Amniotic epithelial cell (primary cell): Measurements from ENCODE around the gene DNM2.
"Not testable (repeated sequence)": the region's sequence is repeated elsewhere in the genome, so short reads cannot be mapped to it uniquely, and the experiment has no call there.

ENCODE experiments used
- DNase-seq: peaks from one replicate; pipeline ENCODE4 v3.0.0-alpha.2; 2010; ENCODE audit warnings: low read depth

Gene DNM2

DNA sequence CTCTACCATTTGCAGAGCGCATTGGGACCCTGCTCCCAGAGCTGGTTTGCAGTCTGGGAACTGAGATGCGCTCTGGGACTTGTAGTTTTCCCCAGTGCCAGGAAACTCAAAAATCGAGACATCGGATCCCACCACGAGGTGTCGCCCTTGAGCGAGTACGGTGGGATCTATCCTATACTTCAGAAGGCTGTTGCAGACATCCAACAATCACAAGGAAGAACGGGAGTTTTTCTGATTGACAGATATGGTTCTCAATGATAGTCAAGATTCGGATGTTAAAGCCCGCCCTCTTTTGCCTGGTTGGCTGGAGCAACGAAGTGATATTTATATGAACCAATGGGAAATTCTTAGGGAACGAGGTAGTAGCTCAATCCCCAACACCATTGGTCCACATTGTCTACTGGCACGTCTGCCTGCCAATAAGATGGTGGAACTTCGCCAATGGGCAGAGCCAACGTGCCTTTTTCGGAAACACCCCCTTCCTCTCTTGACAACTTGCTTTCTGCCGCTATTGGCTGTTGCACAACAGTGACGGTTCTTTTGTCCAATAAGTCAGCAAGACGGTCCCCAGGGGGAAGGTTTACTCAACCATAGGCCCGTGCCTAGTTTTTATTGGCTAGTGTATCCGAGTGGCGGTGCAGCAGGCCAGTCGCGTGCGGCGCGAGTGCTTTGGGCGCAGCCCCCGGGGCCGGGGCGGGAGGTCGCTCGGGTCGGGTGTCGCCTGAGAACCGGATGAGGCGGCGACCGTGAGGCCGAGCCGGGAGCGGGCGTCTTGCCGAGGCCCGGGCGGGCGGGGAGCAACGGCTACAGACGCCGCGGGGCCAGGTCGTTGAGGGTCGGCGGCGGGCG lies at the start of gene DNM2:
Gene DNM2 (plus strand): TSS at position 724 of the 849 bp plus-strand sequence. CDS start 164 bp downstream, outside the sequence.
- peak; percentile 100 for DNase-seq

DNA sequence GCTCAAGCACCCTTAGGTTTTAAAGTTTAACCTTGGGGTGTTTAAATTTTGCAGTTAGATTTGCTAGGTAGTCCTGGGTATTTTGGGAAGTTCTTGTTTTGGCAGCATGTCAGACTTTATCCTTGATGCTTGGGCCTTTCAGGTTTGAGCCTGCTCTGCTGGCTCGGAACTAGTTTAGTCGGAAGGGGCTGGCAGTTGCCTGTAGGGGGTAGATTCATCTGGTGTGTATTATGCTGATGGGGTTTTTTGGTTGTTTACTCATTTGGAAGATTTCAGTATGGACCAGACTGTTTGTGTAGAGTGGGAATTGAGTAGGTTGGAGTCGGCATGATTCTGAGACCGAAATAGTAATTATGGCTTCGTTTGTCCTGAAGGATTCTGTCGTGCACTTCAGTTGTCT lies 48.6 kb upstream of the DNM2 start:
- DNase-seq, result no peak

DNA sequence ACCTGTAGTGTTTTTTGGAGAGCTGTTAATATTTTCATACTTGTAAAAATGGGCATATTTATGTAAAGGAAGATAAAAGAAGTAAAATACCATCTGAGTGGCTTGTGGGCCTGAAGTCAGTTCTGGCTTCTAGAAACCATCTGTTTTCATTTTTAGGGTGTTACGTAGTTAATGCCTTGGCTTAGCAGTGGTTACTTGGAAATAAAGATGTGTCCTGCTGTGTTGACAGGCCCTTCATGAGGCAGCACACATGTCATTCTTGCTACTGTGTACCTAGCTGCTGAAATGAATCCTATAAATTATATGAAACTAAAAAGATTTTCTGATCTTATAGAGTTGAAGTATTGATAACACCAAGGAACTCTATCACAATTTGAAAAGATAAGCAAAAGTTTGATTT lies 47.7 kb upstream of the DNM2 start:
- no peak for DNase-seq

DNA sequence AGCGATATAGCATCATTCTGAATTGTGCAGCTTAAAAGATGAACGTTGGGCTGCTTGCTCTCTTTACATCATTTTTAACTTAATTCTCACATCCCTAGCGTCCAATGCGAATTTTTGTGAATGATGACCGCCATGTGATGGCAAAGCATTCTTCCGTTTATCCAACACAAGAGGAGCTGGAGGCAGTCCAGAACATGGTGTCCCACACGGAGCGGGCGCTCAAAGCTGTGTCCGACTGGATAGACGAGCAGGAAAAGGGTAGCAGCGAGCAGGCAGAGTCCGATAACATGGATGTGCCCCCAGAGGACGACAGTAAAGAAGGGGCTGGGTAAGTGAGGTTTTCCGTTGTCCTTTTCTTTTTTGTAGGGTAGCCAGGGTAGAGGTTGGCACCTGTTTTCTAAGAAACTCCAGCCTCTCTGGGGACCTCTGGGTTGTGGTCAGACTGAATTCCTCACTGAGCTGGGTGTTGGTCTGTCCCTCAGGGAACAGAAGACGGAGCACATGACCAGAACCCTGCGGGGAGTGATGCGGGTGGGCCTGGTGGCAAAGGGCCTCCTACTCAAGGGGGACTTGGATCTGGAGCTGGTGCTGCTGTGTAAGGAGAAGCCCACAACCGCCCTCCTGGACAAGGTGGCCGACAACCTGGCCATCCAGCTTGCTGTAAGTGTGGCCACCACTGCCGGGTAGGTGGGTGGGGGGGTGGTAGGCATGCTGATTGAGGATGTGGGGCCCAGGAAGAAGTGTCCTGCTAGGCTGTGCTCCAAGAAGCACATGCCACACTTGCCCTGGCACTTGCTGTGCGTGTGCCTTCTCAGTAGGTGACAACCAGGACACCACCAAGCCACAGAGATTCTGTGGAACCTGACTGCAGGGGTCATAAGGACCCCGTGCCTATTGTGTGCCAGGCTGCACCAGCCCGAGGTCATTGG lies 46.7 kb upstream of the DNM2 start:
- DNase-seq, result no peak

DNA sequence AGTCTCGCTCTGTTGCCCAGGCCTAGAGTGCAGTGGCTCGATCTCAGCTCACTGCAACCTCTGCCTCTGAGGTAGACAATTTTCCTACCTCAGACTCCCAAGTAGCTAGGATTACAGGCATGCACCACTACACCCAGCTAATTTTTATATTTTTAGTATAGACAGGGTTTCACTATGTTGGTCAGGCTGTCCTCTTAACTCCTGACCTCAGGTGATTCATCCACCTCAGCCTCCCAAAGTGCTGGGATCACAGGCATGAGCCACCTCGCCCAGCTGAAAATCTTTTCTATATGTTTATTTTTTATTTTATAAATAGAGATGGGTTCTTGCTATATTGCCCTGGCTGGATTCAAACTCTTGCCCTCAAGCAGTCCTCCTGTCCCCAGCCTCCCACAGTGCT lies 46.0 kb upstream of the DNM2 start:
- peak; percentile 16 for DNase-seq

DNA sequence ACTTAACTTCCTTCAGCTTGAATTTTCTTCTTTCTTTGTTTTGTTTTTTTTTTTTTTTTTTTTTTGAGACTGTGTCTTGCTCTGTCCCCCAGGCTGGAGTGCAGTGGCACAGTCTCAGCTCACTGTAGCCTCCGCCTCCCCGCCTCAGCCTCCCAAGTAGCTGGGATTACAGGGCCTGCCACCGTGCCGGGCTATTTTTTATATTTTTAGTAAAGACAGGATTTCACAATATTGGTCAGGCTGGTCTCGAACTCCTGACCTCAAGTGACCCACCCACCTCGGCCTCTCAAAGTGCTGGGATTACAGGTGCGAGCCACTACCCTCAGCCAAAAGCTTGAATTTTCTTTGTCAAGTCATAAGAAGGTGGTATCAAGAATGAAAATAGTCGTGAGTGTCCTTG lies 42.7 kb upstream of the DNM2 start:
- not testable (repeated sequence) for DNase-seq

DNA sequence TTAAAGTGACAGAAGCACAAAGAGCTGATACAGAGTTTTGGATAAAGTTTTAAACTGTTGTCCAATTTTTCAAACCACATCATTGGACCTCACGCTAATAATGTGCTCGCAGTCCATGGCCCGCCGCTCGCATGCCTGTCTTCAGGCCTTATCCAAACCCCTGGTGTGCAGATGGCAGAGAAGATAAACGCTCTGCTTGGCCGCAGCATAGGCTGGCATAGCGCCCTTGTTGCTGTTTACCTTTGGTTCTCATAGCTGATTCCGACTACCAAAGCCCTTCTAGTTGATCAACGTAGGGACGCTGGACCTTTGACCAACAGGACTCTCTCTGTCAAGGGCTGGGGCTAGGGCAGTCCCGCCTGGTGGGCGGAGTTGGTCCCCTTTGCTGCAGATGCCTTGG lies 40.1 kb upstream of the DNM2 start:
- no peak for DNase-seq

DNA sequence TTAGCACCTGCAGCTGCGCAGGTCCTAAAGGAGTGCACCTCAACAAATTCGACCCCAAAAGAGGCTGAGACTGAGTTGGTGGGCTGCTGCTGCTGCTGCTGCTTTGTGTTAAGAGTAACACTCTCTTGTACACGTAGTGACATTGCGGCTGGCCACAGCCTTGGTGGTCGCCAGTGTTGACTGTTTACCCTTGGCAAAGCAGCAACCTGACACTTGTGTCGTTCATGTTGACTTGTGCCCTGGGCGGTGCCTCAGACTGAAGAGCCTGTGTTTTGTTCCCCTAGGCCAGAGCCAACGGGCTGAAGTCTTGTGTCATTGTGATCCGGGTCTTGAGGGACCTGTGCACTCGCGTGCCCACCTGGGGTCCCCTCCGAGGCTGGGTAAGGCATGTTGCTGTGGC lies 39.1 kb upstream of the DNM2 start:
- DNase-seq, result no peak

DNA sequence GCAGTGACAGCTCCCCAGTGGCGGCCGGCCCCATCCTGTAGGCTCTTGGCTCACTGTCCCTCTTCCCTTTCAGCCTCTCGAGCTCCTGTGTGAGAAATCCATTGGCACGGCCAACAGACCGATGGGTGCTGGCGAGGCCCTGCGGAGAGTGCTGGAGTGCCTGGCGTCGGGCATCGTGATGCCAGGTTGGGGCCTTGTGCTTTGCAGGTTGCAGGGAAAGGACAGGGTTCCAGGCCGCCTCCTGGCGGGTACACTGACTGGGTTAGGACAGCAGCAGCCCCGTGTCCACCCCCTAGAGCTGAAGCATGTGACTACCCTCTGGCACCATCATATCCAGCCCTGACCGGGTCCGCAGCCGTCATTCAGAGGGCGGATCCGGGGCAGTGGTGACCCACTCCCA lies 38.1 kb upstream of the DNM2 start:
- no peak for DNase-seq

DNA sequence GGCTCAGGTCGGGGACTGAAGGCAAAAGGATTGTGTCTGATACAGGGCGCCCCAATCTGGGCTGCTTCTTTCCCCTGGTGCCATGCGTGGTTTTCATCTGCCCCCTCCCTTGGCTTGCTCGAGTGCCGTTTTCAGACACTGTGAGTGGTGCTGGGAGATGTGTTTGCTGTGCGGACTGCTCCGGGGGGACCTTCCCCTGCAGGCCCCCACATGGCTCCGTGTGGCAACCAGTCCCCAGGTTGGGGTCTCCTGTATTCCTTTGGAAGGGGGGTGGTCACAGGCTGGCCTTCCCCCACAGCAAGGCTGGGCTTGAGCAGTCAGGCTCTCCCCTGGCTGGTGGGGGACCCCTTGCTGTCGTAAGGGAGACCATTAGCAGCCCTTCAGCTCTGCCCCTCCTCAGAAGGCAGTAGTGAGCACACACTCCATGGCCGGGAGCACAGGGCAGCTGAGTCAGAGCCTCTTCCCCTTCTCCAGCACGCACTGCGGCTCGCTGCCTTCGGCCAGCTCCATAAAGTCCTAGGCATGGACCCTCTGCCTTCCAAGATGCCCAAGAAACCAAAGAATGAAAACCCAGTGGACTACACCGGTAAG lies 37.2 kb upstream of the DNM2 start:
- DNase-seq, result no peak

DNA sequence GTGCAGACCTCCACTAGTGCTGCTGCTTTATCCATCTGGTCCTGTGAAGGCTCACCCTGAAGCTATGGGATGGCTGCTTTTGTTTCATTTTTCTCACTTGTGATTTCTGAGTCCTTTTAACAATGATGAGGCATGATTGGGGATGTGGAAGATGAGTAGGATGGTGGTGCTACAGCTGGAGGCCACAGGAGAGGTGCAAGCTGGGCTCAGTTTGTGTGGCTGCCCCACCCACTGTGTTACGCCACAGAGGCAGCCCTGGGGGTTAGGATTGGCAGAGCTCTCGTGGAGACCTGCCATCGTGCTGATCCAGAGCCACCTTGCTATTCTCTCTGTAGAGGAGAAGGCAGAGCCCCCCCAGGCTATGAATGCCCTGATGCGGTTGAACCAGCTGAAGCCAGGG lies 36.2 kb upstream of the DNM2 start:
- DNase-seq, result no peak

DNA sequence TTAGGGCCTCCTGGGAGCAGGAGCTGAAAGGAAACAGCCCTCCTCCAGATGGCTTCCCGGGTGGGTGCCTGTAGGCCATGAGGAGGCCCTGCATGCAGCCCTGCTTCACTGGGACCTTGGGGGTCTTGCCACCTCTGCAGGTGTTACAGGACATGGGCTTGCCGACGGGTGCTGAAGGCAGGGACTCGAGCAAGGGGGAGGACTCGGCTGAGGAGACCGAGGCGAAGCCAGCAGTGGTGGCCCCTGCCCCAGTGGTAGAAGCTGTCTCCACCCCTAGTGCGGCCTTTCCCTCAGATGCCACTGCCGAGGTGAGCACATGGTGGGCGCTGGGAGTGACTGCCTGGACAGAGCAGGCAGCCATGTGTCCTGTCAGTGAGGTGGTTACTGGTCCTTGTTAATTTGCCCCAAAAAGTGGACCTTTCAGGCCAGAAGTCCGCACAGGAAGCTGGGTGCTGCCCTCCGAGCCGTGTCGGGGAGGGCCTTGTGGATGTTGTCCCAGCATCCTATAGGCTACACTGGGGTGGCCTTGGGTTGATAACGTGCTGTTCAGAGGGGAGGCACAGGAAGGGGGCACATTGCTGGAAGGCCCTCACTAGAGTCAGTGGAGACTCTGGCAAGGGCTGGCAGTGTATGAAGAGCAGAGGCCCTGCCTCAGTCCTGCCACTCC lies 35.3 kb upstream of the DNM2 start:
- no peak for DNase-seq

DNA sequence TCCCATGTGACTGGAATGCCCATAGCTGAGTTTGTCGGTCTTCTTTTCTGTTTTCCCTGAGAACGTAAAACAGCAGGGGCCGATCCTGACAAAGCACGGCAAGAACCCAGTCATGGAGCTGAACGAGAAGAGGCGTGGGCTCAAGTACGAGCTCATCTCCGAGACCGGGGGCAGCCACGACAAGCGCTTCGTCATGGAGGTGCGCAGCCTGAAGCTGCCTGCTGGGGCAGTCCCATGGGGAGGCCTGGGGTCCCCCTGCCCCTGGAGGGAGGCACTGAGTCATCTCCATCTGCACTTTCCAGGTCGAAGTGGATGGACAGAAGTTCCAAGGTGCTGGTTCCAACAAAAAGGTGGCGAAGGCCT lies 34.8 kb upstream of the DNM2 start:
- DNase-seq, result no peak

DNA sequence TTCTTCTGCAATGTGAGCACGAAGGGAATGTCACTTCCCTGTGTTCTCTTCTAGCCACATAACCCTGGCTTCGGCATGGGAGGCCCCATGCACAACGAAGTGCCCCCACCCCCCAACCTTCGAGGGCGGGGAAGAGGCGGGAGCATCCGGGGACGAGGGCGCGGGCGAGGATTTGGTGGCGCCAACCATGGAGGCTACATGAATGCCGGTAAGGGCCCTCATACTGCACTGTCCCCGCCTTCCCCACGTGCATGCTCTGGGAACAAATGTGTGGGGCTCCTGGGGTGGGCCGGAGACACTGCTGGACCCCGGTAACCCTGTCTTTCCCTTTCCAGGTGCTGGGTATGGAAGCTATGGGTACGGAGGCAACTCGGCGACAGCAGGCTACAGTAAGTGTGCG lies 34.3 kb upstream of the DNM2 start:
- no peak for DNase-seq

DNA sequence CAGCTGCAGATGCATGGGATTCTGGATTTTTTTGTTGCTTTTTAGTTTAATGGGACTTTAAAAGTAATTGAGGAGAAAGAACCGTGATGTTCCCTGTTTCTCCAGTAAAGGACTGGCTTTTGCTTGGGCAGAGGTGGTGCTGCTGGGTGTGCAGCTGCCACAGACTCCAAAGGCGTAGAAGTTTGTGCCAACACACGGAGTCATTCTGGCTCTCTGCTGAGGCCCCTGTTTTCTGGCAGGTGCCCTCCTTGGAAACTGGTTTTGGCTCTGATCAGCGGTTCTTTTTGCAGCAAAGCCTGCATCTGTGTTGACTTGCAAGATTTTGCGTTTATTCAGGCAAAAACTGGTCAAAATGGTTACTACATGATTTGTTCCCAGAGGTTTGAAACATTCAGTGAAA lies 32.7 kb upstream of the DNM2 start:
- no peak for DNase-seq

DNA sequence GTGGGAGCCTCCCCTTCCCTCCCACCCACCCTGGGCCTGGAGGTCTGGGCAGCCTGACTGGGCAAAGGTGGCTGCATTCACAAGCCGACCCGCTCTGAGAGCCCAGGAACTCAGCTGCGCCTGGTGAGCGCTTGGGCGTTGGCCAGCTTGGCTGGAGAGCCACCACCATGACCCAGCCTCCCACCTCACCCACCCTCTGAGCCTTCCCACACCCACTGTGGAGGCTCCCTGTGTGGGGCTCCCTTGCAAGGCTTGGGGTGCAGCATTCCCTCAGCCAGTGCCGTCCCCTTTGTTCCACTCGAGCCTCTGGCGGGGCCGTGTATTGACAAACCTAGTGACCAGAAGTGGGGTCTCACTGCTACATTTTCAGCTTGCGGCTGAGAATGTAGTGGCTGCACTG lies 31.7 kb upstream of the DNM2 start:
- no peak for DNase-seq

DNA sequence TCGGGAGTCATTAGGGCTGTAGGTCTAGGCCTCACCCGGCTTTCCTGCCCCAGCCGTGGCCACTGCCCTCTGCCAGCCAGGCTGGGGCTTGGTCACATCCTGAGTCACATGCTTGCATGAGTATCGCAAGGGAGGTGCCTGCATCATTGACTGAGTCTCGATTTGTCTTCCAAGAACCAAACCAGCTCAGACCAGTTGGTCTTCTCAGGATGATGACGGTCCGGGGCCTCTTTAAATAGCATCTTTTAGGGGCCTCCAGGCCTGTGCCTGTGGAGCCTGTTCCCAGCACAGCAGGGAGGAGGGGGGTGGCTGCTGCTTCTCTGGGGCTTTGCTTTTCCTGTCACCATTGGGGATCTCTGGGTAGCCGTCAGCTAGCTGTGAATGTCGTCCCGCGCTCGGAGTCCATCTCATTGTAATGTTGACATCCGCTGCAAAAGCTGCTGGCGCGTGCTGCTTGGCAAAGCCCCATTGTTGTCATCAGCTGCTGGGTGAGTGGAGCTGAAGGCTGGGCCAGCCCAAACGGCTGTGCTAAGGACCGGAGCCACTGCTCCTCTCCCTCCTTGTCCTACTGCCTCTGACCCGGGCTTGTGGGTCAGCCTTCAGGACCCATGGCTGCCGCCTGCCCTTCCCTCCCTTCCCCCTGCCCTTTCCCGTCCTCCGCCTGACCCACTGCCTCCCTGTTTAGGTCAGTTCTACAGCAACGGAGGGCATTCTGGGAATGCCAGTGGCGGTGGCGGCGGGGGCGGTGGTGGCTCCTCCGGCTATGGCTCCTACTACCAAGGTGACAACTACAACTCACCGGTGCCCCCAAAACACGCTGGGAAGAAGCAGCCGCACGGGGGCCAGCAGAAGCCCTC lies 31.0 kb upstream of the DNM2 start:
- DNase-seq, result no peak

DNA sequence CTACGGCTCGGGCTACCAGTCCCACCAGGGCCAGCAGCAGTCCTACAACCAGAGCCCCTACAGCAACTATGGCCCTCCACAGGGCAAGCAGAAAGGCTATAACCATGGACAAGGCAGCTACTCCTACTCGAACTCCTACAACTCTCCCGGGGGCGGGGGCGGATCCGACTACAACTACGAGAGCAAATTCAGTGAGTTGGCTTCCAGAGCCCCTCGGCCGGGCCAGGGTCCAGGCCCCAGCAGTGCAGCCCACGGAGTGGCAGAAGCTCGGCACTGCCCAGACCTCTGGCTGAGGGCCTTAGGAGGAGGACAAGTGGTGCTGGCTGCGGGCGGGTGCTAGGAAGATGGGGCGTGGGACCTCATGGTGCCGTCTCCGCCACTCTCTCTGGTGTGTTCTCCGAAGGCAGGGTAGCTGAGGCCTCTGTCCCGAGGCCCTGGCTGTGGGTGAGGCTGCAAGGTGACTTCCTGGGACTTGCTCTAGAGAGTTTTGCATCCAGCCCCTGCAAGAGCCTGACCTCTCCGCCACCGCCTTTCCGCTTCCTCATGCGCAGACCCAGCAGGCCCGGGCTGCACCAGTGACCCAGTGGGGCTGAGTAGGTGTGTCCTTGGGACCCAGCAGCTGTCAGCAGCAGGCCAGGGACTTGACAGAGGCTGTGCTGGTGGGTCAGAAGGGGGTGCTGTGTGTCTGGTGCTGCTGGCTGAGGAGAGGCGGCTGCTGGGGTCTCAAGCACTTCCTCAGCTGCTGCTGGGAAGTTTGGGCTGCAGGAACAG lies 30.2 kb upstream of the DNM2 start:
- DNase-seq, result no peak

DNA sequence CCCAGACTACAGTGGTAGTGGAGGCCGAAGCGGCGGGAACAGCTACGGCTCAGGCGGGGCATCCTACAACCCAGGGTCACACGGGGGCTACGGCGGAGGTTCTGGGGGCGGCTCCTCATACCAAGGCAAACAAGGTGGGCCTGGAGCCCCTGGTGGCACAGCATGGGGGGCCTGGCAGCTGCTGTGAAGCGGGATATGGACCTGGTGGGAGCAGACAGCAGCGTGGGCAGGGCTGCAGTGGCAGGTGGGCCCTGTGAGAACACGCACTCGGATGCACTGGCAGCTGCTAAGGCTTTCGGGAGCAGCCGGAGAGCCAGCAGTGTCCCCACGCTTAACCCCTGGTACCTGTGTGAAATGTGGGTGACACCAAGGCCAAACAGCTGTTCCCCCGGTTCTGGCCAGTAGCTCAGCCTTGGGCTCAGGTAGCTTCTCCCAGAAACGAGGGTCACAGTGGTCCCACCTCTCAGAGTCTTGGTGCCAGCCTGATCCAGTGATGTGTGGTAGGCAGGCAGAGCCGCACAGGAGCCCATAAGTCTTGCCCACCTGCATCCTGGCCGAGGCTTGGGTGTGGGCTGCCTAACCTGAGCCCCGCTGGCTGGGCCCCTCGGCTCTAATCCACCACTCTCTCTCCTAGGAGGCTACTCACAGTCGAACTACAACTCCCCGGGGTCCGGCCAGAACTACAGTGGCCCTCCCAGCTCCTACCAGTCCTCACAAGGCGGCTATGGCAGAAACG lies 29.2 kb upstream of the DNM2 start:
- DNase-seq, result no peak

DNA sequence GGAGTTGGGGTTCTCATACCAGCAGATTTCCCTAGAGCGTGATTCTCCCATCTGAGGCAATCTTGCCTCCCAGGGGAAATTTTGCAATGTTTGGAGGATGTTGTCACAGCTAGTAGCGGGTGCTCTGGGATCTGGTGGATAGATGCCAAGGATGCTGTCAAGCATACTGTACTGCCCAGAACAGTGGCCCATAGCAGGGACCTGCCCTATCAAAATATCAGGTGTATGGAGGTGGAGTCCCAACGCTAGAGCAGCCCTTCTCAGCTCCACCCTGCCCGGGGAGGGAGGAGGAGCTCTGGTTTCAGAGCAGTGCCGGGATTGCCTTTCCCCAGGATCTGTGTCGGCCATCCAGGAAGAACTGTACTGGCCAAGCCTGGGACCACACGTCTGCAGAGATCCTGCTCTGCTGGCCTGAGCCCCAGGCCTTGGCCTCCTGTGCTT lies 27.5 kb upstream of the DNM2 start:
- peak; percentile 86 for DNase-seq
